RWPE2 (cell line): ENCODE data around the gene PRDX3.

ENCODE experiments used
- ATAC-seq: fragments of 200-7000 bp; cut with Tn5 transposase; 3 replicates; pipeline ENCODE4 v1.9.1; 2021; ENCODE audit warnings: low read depth
- DNase-seq: peaks from one replicate; pipeline ENCODE4 v3.0.0-alpha.2; 2020; ENCODE audit warnings: low spot score
- H3K27ac ChIP-seq: fragments of 450-650 bp; 2 replicates; pipeline ENCODE4 v1.5.1; 2017; ENCODE audit warnings: mild to moderate bottlenecking; ENCODE audit not compliant: poor library complexity, severe bottlenecking
- H3K27me3 ChIP-seq: fragments of 250-450 bp; sonication (Bioruptor Pico); 2 replicates; pipeline ENCODE4 v1.5.1; 2021; ENCODE audit warnings: mild to moderate bottlenecking, moderate library complexity; ENCODE audit not compliant: insufficient read depth, poor library complexity, severe bottlenecking
- H3K36me3 ChIP-seq: fragments of 250-450 bp; sonication (Bioruptor Pico); 2 replicates; pipeline ENCODE4 v1.5.1; 2020; ENCODE audit warnings: low read depth, mild to moderate bottlenecking, moderate library complexity
- H3K4me1 ChIP-seq: fragments of 250-450 bp; sonication (Bioruptor Pico); 2 replicates; pipeline ENCODE4 v1.5.1; 2021; ENCODE audit warnings: mild to moderate bottlenecking, moderate library complexity; ENCODE audit not compliant: insufficient read depth, poor library complexity, severe bottlenecking
- H3K4me3 ChIP-seq: fragments of 250-450 bp; sonication (Bioruptor Pico); 2 replicates; pipeline ENCODE4 v1.5.1; 2021; ENCODE audit warnings: mild to moderate bottlenecking, moderate library complexity; ENCODE audit not compliant: severe bottlenecking
- H3K9me3 ChIP-seq: fragments of 250-450 bp; sonication (Bioruptor Pico); 2 replicates; pipeline ENCODE4 v1.5.1; 2021; ENCODE audit warnings: mild to moderate bottlenecking, moderate library complexity; ENCODE audit not compliant: severe bottlenecking
- TF ChIP-seq, protein P1 (sequence below): fragments of 450-650 bp; IDR thresholded peaks from one replicate; pipeline ENCODE4 v1.5.1; 2017; ENCODE audit warnings: mild to moderate bottlenecking, moderate library complexity; ENCODE audit not compliant: poor library complexity, severe bottlenecking

PRDX3 gene

DNA sequence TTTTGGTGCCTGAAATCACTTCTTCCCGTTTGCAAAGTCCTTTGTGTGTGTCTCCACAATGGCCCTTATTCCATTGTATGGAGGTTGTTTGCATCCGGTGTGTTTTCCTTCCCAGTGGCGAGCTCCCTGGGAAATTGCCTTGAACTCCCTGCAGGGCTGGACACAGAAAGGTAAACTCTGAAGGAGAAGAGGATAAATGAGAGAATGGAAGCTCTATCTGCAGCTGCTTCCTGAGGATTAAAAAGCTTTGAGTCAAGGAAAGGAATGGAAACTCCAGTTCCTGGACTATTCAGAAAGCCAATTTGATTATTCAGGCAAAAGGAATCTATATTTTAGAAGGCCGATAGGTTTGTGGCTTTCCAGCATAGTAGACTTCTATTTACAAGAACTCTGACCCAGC lies 24.4 kb upstream of the PRDX3 start:
- Histone ChIP-seq H3K27me3 (no peaks in the 10 kb centered on the region), H3K4me3 (no peak overlapping the region), H3K27ac (peak overlapping the region; percentile 26), H3K36me3 (no peaks in the 10 kb centered on the region), H3K9me3 (no peaks in the 10 kb centered on the region), H3K4me1 (peaks cover 9% of the 10 kb centered on the region)
- ATAC-seq (no peak), DNase-seq (no peak)
- TF ChIP-seq, protein P1, sequence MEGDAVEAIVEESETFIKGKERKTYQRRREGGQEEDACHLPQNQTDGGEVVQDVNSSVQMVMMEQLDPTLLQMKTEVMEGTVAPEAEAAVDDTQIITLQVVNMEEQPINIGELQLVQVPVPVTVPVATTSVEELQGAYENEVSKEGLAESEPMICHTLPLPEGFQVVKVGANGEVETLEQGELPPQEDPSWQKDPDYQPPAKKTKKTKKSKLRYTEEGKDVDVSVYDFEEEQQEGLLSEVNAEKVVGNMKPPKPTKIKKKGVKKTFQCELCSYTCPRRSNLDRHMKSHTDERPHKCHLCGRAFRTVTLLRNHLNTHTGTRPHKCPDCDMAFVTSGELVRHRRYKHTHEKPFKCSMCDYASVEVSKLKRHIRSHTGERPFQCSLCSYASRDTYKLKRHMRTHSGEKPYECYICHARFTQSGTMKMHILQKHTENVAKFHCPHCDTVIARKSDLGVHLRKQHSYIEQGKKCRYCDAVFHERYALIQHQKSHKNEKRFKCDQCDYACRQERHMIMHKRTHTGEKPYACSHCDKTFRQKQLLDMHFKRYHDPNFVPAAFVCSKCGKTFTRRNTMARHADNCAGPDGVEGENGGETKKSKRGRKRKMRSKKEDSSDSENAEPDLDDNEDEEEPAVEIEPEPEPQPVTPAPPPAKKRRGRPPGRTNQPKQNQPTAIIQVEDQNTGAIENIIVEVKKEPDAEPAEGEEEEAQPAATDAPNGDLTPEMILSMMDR: no peak

GRCh38 chr10:119201233-119201632 lies 22.6 kb upstream of the PRDX3 start:
- peaks cover 12% of the 10 kb centered on the region for H3K4me1 ChIP-seq
- DNase-seq (no peak), ATAC-seq (peak; percentile 64; the same call in 2 of the 3 replicates)
- H3K27ac ChIP-seq: no peak overlapping the region
- H3K4me3 ChIP-seq: no peak overlapping the region
- H3K9me3 ChIP-seq: no peaks in the 10 kb centered on the region
- TF ChIP-seq, protein P1: no peak
- H3K36me3 ChIP-seq: no peaks in the 10 kb centered on the region
- no peaks in the 10 kb centered on the region for H3K27me3 ChIP-seq

- H3K4me1 ChIP-seq: peaks cover 12% of the 10 kb centered on the region
- DNase-seq (no peak), ATAC-seq (peak; percentile 71)
- H3K27ac ChIP-seq: no peak overlapping the region
- no peak overlapping the region for H3K4me3 ChIP-seq
- H3K27me3 ChIP-seq: no peaks in the 10 kb centered on the region
- H3K36me3 ChIP-seq: no peaks in the 10 kb centered on the region
- TF ChIP-seq, protein P1: peak; percentile 87
- H3K9me3 ChIP-seq: no peaks in the 10 kb centered on the region
These were observed 20.8 kb upstream of the PRDX3 start for GRCh38 chr10:119199231-119199992.

- ATAC-seq: no peak
- Histone ChIP-seq H3K9me3 (no peaks in the 10 kb centered on the region), H3K27me3 (no peaks in the 10 kb centered on the region), H3K27ac (peak overlapping the region; percentile 19), H3K4me1 (peaks cover 12% of the 10 kb centered on the region), H3K36me3 (no peaks in the 10 kb centered on the region), H3K4me3 (no peak overlapping the region)
- DNase-seq: no peak
- TF ChIP-seq, protein P1: no peak
These were observed 19.8 kb upstream of the PRDX3 start for GRCh38 chr10:119198438-119198837.

GRCh38 chr10:119197921-119198320 lies 19.3 kb upstream of the PRDX3 start:
- Histone ChIP-seq H3K4me3 (no peak overlapping the region), H3K36me3 (no peaks in the 10 kb centered on the region), H3K27me3 (no peaks in the 10 kb centered on the region), H3K9me3 (no peaks in the 10 kb centered on the region), H3K4me1 (peaks cover 12% of the 10 kb centered on the region), H3K27ac (peak overlapping the region; percentile 19)
- peak; percentile 12; the same call in 2 of the 3 replicates for ATAC-seq
- TF ChIP-seq, protein P1: no peak
- DNase-seq: no peak
